A673 (cell line): ENCODE data around the gene YIF1B. TPM values are rescaled to one million over a fixed set of nuclear protein-coding genes. Genes with fewer than 3 reads are reported as not detected.

ENCODE experiments used
- BruUV-seq: library from RNA; stranded (reverse); fragments of 400-500 nt; replicated peaks from 2 replicates; lab custom pipeline; 2021; lab: Mats Ljungman, UMichigan
- CTCF ChIA-PET: fragments of 300-600 bp; sonication (Branson Sonifier 250); formaldehyde crosslinking; loops from one replicate; lab custom pipeline; 2022; ENCODE audit warnings: antibody characterized with exemption; lab: Charles Lee
- POLR2A ChIA-PET: fragments of 300-600 bp; sonication (Branson Sonifier 250); formaldehyde crosslinking; loops from one replicate; lab custom pipeline; 2022; ENCODE audit warnings: antibody characterized with exemption; ENCODE audit not compliant: low non-redundant PET; lab: Charles Lee
- DNase-seq: peaks from one replicate; pipeline ENCODE4 v3.0.0-alpha.2; 2015; ENCODE audit warnings: low spot score
- H3K27ac ChIP-seq: fragments of 200-600 bp; sonication (generic); 2 replicates; pipeline ENCODE4 v1.5.1; 2016; ENCODE audit warnings: mixed run types, low read depth, mild to moderate bottlenecking, mixed read lengths, antibody characterized with exemption, low read length; ENCODE audit not compliant: poor library complexity, severe bottlenecking
- H3K27me3 ChIP-seq: fragments of 200-600 bp; sonication (generic); replicated peaks from 2 replicates; pipeline ENCODE4 v1.6.1; 2017; ENCODE audit warnings: mixed run types, low read depth, mild to moderate bottlenecking, mixed read lengths, antibody characterized with exemption, low read length; ENCODE audit not compliant: insufficient read depth, poor library complexity
- H3K36me3 ChIP-seq: fragments of 200-600 bp; sonication (generic); 2 replicates; pipeline ENCODE4 v1.6.1; 2016; ENCODE audit warnings: mixed run types, mild to moderate bottlenecking, mixed read lengths, antibody characterized with exemption, low read length; ENCODE audit not compliant: insufficient read depth, poor library complexity, severe bottlenecking
- H3K4me1 ChIP-seq: fragments of 200-600 bp; sonication (generic); 2 replicates; pipeline ENCODE4 v1.6.1; 2017; ENCODE audit warnings: mixed run types, mild to moderate bottlenecking, mixed read lengths, antibody characterized with exemption, low read length; ENCODE audit not compliant: insufficient read depth, poor library complexity, severe bottlenecking
- H3K4me3 ChIP-seq: fragments of 200-600 bp; sonication (generic); 2 replicates; pipeline ENCODE4 v1.5.1; 2016; ENCODE audit warnings: low read depth, mixed run types, mild to moderate bottlenecking, mixed read lengths, low read length; ENCODE audit not compliant: poor library complexity, severe bottlenecking
- H3K9me3 ChIP-seq: fragments of 200-600 bp; sonication (generic); 2 replicates; pipeline ENCODE4 v1.6.1; 2016; ENCODE audit warnings: mixed run types, low read depth, mild to moderate bottlenecking, mixed read lengths, antibody characterized with exemption, low read length; ENCODE audit not compliant: poor library complexity, severe bottlenecking
- CTCF ChIP-seq: fragments of 300-800, 200-600 bp; sonication (generic); conservative IDR thresholded peaks from 2 replicates; pipeline ENCODE4 v1.5.1; 2017; ENCODE audit warnings: low read depth, mild to moderate bottlenecking, antibody characterized with exemption, low read length, moderate library complexity, mixed read lengths
- EZH2 ChIP-seq: fragments of 200-600 bp; sonication (generic); IDR thresholded peaks from 2 replicates; pipeline ENCODE4 v1.6.1; 2017; ENCODE audit warnings: borderline replicate concordance, low read depth, mild to moderate bottlenecking, mixed read lengths, antibody characterized with exemption, low read length; ENCODE audit not compliant: poor library complexity, severe bottlenecking
- intact Hi-C: fragments of 100-400 bp; cut with micrococcal nuclease; formaldehyde crosslinking; loops from one replicate; pipeline ENCODE4 v1.10.0; 2022; ENCODE audit not compliant: unreplicated experiment
- total RNA-seq: library from RNA; stranded (reverse); gene quantifications from 2 replicates; pipeline ENCODE4 v1.2.3, GENCODE V29; 2021

Gene YIF1B
- total RNA-seq, 1 experiment from 2014 or later, result 57.6 TPM

GRCh38 chr19:38336638-38337359, 21.1 kb upstream of the YIF1B start:
- no peaks in the 10 kb centered on the region for H3K27me3 ChIP-seq
- ChIA-PET POLR2A (interaction anchor here (0.6 kb wide), 1 partner anchor 40 kb away, joined by 3 read pairs; no protein-coding TSS in a partner anchor), CTCF (interaction anchor here (0.5 kb wide), 1 partner anchor 737 kb away, joined by 4 read pairs; no protein-coding TSS in a partner anchor)
- H3K4me1 ChIP-seq, result no peaks in the 10 kb centered on the region
- intact Hi-C loops, result loop anchor here (5.0 to 10.0 kb wide), 3 partner anchors 36 to 192 kb away; partner anchors contain the start of gene PSMD8
- DNase-seq, result peak; percentile 96
- TF ChIP-seq EZH2 (no peak), CTCF (no peak)
- H3K36me3 ChIP-seq, result no peaks in the 10 kb centered on the region
- peak overlapping the region; percentile 59 for H3K4me3 ChIP-seq
- peak overlapping the region; percentile 61 for H3K27ac ChIP-seq
- no TSS peak for BruUV-seq
- H3K9me3 ChIP-seq, result no peaks in the 10 kb centered on the region

GRCh38 chr19:38335949-38336637, 20.3 kb upstream of the YIF1B start:
- intact Hi-C loops, result loop anchor here (2.0 to 10.0 kb wide), 5 partner anchors 36 to 433 kb away; partner anchors contain the start of gene PSMD8
- no peaks in the 10 kb centered on the region for H3K27me3 ChIP-seq
- DNase-seq, result peak; percentile 98
- no peaks in the 10 kb centered on the region for H3K9me3 ChIP-seq
- H3K4me1 ChIP-seq, result no peaks in the 10 kb centered on the region
- ChIA-PET POLR2A (interaction anchor here (0.6 kb wide), 2 partner anchors 39 to 89 kb away, joined by 3 to 5 read pairs; no protein-coding TSS in a partner anchor), CTCF (no interaction called here)
- peak overlapping the region; percentile 59 for H3K4me3 ChIP-seq
- peak overlapping the region; percentile 61 for H3K27ac ChIP-seq
- no peaks in the 10 kb centered on the region for H3K36me3 ChIP-seq
- TF ChIP-seq EZH2 (no peak), CTCF (no peak)
- no TSS peak for BruUV-seq

GRCh38 chr19:38333245-38333644, 17.5 kb upstream of the YIF1B start:
- ChIA-PET POLR2A (no interaction called here), CTCF (interaction anchor here (0.9 kb wide), 1 partner anchor 99 kb away, joined by 3 read pairs; no protein-coding TSS in a partner anchor)
- TF ChIP-seq EZH2 (no peak), CTCF (no peak)
- BruUV-seq, result no TSS peak
- Histone ChIP-seq H3K27me3 (no peaks in the 10 kb centered on the region), H3K4me1 (no peaks in the 10 kb centered on the region), H3K9me3 (no peaks in the 10 kb centered on the region), H3K4me3 (no peak overlapping the region), H3K27ac (no peak overlapping the region), H3K36me3 (no peaks in the 10 kb centered on the region)
- intact Hi-C loops, result loop anchor here (10.0 kb wide), 1 partner anchor 188 kb away; no protein-coding TSS in a partner anchor
- no peak for DNase-seq
